ENCODE data around the gene SERPINA4. TPM values are rescaled to one million over a fixed set of nuclear protein-coding genes. Genes with fewer than 3 reads are reported as not detected.
"Not testable (repeated sequence)": the region's sequence is repeated elsewhere in the genome, so short reads cannot be mapped to it uniquely, and the experiment has no call there.

Gene SERPINA4
- polyA plus RNA-seq, 4 donors = 1.2 to 1.6 (median 1.4) TPM

GRCh38 chr14:94562941-94563883, 2.0 kb downstream of the SERPINA4 start:
- no peak for DNase-seq (ENCODE audit: low read depth in 4 of 4, low spot score in 3 of 4)

DNA sequence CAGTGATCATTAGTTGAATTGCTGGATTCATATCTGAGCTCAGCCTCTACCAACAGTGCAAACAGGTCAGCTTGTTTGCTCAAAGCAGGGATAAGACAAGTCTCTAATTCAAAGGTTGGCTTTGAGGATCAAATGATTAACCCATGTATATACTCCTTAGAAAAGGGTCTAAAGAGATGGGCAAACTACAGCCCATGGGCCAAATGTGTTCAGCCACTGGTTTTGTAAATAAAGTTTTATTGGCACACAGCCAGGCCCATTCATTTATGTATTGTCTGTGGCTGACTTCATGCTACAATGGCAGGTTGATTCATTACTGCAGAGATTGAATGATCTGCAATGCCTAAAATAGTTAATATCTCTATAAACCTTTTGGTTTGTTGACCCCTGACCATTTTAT, 3.1 kb downstream of the SERPINA4 start:
- no peak for DNase-seq (ENCODE audit: low read depth in 4 of 4, low spot score in 3 of 4)

GRCh38 chr14:94568186-94568585, 6.9 kb downstream of the SERPINA4 start:
- DNase-seq (ENCODE audit: low read depth in 4 of 4, low spot score in 3 of 4) = no peak

DNA sequence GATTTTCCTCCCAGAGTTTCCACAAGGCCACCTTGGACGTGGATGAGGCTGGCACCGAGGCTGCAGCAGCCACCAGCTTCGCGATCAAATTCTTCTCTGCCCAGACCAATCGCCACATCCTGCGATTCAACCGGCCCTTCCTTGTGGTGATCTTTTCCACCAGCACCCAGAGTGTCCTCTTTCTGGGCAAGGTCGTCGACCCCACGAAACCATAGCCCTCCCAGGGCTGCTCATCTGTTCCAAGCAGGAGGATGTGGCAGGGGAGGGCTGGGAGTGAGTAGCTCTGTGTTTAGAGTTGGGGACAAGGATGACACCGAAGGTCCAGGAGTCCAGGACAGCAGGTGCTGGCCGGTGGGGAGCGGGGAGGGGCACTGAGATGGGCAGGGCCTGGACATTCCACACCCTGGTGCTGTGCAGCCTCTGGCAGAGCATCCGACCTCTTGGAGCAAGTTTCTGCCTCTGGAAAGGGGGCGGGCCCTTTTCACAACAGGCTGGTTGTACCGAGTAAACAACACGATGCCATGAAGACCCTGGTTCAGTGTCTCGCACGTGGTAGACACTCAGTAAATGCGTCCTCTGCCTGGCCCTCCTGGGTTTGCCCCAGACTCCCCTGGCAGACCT, 8.2 kb downstream of the SERPINA4 start:
- DNase-seq (ENCODE audit: low read depth in 4 of 4, low spot score in 3 of 4) = no peak

- no peak for DNase-seq (ENCODE audit: low read depth in 4 of 4, low spot score in 3 of 4)
Measured at GRCh38 chr14:94570002-94570400, 8.8 kb downstream of the SERPINA4 start.

DNA sequence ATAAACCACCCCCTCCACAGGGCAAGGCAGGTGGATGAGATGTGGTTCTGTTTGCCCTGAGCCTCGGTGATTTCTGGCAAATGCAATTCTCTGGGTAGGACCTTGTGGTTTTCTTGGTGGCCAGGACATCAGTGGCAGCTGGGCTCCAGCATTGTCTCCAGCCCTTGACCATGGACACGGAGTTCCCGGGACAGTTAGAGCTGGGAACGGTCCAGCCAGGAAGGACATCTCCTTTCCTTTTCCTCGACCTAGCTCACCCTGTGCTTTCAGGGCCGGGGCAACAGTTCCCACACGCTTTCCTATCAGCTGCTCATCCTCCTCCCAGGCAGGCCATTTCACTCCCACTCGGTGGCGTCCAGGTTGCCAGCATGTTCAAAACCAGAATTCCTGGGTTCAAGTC, 9.2 kb downstream of the SERPINA4 start:
- DNase-seq (ENCODE audit: low read depth in 4 of 4, low spot score in 3 of 4) = no peak

DNA sequence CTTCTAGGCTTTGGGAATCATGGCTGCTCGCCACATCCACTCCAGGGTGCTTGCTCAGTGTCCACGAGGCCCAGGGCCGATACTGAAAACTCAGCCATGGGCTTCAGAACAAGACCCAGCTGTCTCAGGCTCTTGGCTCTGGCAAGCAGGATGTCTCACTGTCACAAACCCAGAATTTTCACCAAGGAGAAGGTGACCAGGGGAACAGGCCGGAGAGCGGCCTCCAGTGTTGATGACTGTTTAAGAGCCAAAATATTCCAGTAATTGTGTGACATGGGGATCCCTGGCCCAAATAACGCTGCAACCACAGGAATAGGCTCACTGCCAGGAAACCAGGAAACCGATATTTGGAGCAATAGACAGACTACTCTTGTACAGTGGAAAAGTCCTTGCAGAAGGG, 10.2 kb downstream of the SERPINA4 start:
- DNase-seq (ENCODE audit: low read depth in 4 of 4, low spot score in 3 of 4) = no peak

DNA sequence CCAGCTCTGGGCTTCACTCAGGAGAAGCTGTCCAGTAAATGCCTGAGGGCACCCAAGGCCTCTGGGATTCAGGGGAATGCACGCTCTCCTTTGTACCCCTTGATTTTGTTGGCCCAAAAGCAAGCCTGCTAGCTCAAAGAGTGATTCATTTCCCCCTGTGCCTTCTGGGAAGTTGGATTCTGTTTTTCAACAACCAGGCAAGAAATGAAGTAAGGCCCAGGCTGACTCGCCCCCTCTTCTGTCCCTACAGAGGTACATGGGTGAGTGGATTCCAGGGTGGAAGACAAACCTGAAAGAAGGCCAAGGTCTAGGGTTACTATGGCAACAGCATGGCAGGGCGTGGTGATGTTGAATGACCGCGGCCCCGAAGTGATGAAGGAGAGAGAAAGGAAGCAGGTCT, 10.7 kb downstream of the SERPINA4 start:
- DNase-seq (ENCODE audit: low read depth in 4 of 4, low spot score in 3 of 4) = no peak

- DNase-seq (ENCODE audit: low read depth in 4 of 4, low spot score in 3 of 4) = no peak
Measured at GRCh38 chr14:94572637-94573303, 11.5 kb downstream of the SERPINA4 start.

GRCh38 chr14:94573475-94574277, 12.4 kb downstream of the SERPINA4 start:
- no peak for DNase-seq (ENCODE audit: low read depth in 4 of 4, low spot score in 3 of 4)

DNA sequence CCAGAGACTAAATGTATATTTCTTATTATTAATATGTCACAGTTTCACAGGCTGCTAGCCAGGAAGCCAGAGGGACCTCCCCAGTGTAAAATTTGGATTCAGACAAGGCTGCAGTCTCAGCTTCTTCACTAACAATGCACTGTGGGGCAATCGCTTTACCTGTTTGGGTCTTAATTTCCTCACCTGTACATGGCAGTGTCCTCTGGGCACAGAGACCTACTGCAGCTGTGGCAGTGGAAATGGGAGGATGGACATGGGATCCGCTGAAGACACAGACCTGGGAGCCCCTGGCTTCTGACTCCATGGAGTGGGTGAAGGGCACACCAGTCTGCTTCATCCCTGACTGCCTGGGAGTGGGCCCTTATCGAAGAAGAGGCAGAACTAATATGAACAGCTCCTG, 13.1 kb downstream of the SERPINA4 start:
- no peak for DNase-seq (ENCODE audit: low read depth in 4 of 4, low spot score in 3 of 4)

GRCh38 chr14:94575730-94576585, 14.7 kb downstream of the SERPINA4 start:
- no peak for DNase-seq (ENCODE audit: low read depth in 4 of 4, low spot score in 3 of 4)

GRCh38 chr14:94577472-94577871, 16.2 kb downstream of the SERPINA4 start:
- DNase-seq (ENCODE audit: low read depth in 4 of 4, low spot score in 3 of 4) = not testable (repeated sequence)

DNA sequence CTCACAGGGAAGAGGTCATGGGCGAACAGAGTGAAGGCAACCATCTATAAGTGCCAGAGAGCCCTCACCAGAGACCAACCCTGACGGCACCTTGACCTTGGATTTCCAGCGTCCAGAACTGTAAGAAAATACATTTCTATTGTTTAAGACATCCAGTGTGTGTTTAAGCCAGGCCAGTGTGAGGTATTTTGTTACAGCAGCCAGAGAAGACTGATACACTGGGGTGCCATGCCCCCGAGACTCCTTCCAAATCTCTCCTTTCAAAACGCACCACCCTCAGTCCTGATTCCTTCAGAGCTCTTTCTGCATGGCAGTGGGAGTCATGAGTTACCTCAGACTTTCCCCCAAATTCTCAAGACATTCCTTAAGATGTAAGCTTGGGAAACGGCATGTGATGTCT, 17.5 kb downstream of the SERPINA4 start:
- no peak for DNase-seq (ENCODE audit: low read depth in 4 of 4, low spot score in 3 of 4)

GRCh38 chr14:94581127-94581999, 20.1 kb downstream of the SERPINA4 start, which contains the start of gene SERPINA5:
Gene SERPINA5, plus strand, starts transcription at chr14:94581426. Its CDS starts 5,937 bp downstream, at chr14:94587363.
- DNase-seq (ENCODE audit: low read depth in 4 of 4, low spot score in 3 of 4) = no peak

GRCh38 chr14:94582199-94582750, 21.0 kb downstream of the SERPINA4 start:
- no peak for DNase-seq (ENCODE audit: low read depth in 4 of 4, low spot score in 3 of 4)

DNA sequence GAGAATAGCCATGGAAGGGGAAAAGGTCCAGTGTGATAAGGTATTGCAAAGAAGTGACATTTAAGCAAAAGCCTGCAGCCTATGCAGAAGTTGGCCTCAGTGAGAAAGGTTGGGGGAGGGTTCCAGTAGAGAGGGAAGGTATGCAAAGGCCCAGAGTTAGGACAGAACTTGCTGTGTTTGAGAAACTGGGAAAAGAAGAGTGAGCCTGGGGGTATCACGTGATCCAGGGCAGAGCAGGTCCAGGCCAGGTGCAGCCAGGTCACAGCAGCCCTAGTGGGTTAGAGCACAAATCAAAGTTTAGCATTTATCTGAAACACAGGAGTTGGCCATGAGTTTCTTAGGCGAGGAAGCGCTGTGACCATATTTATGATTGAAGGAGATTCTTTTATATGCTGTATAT, 21.6 kb downstream of the SERPINA4 start:
- DNase-seq (ENCODE audit: low read depth in 4 of 4, low spot score in 3 of 4) = no peak

DNA sequence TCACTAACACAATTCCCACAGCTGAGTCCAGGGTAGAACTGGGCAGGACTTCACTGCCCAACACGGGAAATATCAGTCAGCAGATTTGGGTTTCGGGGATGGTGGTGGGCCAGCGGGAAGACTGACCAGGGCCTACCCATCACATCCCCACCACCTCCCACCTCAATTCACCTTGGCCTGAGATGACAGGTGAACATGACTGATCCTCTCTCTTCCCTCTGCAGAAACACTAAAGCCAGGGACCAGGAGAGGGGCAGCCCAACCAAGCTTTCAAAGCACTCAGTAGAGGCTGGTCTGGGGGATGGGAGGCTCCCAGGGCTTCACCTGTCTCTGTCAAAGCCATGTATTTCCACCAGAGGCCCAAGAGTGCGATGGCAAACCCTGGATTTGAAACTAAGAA, 22.3 kb downstream of the SERPINA4 start:
- DNase-seq (ENCODE audit: low read depth in 4 of 4, low spot score in 3 of 4) = no peak

All from left renal pelvis (tissue), 4 donors.